Activated T-helper 9 cell treated with anti-CD3 and anti-CD28 coated beads, Interleukin-2, amount 50 U/mL, for 16 hours (primary cell): ENCODE results near the gene TRIM47.

Experiments
- DNase-seq: peaks from one replicate; pipeline ENCODE4 v3.0.0-alpha.2; 2020; ENCODE audit warnings: low read depth

TRIM47 gene

GRCh38 chr17:75878174-75878998 lies at the start of gene TRIM47:
TRIM47 (minus strand) TSS chr17:75878581; CDS start chr17:75878548, 33 bp downstream.
- no peak for DNase-seq

- DNase-seq, result no peak
These were observed 49.0 kb upstream of the TRIM47 start for GRCh38 chr17:75927286-75927922.

- DNase-seq, result no peak
These were observed 48.1 kb upstream of the TRIM47 start for GRCh38 chr17:75926456-75926855.

DNA sequence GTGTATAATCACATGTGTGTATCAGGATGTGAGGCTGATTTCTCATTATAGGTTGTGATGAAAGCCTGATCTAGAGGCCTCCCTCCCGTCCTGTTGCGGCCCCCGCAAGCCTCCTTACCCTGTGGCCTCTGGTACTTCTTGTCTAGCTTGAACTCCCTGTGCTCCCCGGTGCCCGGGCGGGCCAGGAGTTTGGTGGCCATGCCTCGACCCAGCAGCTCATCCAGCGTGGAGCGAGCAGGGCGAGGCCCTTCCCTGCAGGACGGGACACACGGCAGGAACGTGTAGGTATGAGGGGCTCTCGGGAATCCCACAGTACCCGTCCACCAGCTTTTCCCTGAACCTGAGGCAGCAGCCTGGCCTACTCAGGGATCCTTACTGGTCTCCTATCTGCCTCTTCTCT lies 47.5 kb upstream of the TRIM47 start:
- DNase-seq, result no peak

GRCh38 chr17:75925103-75925502 lies 46.7 kb upstream of the TRIM47 start:
- no peak for DNase-seq

GRCh38 chr17:75922963-75923874 lies 44.8 kb upstream of the TRIM47 start:
- no peak for DNase-seq

- no peak for DNase-seq
These were observed 44.0 kb upstream of the TRIM47 start for GRCh38 chr17:75922173-75922961.

- no peak for DNase-seq
These were observed 43.2 kb upstream of the TRIM47 start for GRCh38 chr17:75921596-75921995.

- no peak for DNase-seq
These were observed 41.7 kb upstream of the TRIM47 start for GRCh38 chr17:75920045-75920560.

- no peak for DNase-seq
These were observed 41.2 kb upstream of the TRIM47 start for GRCh38 chr17:75919611-75920010.

GRCh38 chr17:75917917-75918445 lies 39.6 kb upstream of the TRIM47 start:
- no peak for DNase-seq

- no peak for DNase-seq
These were observed 38.9 kb upstream of the TRIM47 start for GRCh38 chr17:75917141-75917916.

GRCh38 chr17:75915268-75915667 lies 36.9 kb upstream of the TRIM47 start:
- DNase-seq, result no peak

DNA sequence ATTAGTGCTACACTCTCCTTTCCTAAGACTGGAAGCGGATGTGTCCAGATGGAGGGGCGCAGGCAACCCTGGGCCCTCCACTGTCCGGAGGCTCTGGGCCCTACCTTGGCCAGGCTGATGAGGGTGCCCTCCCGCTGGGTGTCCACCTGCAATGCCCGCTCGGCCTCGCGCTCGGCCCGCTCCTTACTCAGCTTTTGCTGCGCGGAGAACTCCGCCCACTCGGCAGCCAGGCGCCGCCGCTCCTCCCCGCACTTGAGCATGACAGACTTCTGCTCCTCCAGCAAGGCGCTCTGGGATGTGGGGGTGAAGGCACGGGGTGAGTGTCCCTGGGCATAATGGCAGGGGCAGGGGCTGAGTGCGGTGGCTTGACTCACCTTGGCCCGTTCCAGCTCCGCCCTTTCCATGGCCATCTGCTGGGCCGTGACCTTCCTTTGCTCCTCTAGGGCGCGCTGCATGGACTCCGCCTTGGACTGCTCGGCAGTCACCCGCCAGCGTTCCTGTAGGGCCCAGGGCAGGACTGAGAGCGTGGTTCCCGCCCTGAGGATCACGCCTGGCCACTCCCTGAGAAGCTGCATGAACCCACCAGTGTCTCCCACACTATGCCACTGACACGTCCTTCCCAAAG lies 36.4 kb upstream of the TRIM47 start:
- DNase-seq, result no peak

GRCh38 chr17:75913537-75914210 lies 35.3 kb upstream of the TRIM47 start:
- DNase-seq, result no peak

DNA sequence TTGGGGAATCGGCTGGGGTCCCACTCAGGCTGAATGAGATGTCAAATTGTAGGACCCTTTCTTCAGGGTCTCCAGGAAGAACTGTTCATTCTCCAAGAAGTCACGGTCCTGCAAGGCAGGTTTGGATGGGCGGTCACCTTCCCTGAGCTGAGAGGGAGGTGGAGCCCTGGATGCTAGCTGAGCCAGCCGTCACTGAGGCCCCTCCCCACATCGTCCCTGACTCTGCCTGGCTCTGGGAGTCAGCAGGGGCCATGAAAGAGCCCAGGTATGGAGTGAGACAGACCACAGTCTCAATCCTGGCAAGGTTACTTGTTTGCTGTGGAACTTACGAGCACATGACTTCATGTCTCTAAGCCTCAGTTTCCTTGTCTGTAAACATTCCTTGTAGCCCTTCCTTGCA lies 32.3 kb upstream of the TRIM47 start:
- DNase-seq, result no peak

- DNase-seq, result no peak
These were observed 31.5 kb upstream of the TRIM47 start for GRCh38 chr17:75909812-75910274.

- DNase-seq, result no peak
These were observed 30.9 kb upstream of the TRIM47 start for GRCh38 chr17:75909051-75909811.
